HCT116 (cell line): ENCODE measurements around the gene IYD. TPM values are rescaled to one million over a fixed set of nuclear protein-coding genes. Genes with fewer than 3 reads are reported as not detected.

Experiments
- ATAC-seq: fragments of 200-7000 bp; cut with Tn5 transposase; 2 replicates; pipeline ENCODE4 v1.9.1; 2020; ENCODE audit warnings: mild to moderate bottlenecking, moderate library complexity
- BruUV-seq: library from RNA; stranded (reverse); fragments of 400-500 nt; replicated peaks from 2 replicates; lab custom pipeline; 2021; lab: Mats Ljungman, UMichigan
- CTCF ChIA-PET: fragments of 300-600 bp; sonication (Branson Sonifier 250); formaldehyde crosslinking; loops from one replicate; lab custom pipeline; 2021; ENCODE audit warnings: antibody characterized with exemption; lab: Charles Lee
- POLR2A ChIA-PET: fragments of 300-600, 350-600 bp; sonication (Branson Sonifier 250); formaldehyde crosslinking; loops from one replicate; lab custom pipeline; 2021; ENCODE audit warnings: antibody characterized with exemption; lab: Charles Lee
- RAD21 ChIA-PET, 2 experiments: fragments of 300-600 bp; sonication (Branson Sonifier 250); formaldehyde crosslinking; loops; one replicate each; lab custom pipeline; 2023; ENCODE audit warnings: low total read pairs in 2 of 2; ENCODE audit not compliant: uncharacterized antibody in 2 of 2, unreplicated experiment in 2 of 2, low non-redundant PET in 1 of 2; lab: Charles Lee
- DNase-seq: peaks from one replicate; pipeline ENCODE4 v3.0.0-alpha.2; 2010; ENCODE audit warnings: low read depth, low spot score
- H2AFZ ChIP-seq: fragments of 200-600 bp; shearing (Covaris generic), sonication (generic); 2 replicates; pipeline ENCODE4 v1.6.1; 2017; ENCODE audit warnings: low read depth, mixed run types, mixed read lengths, antibody characterized with exemption, low read length; ENCODE audit not compliant: poor library complexity, severe bottlenecking
- H3K27ac ChIP-seq: 2 replicates; pipeline ENCODE4 v1.5.1; 2012; ENCODE audit warnings: low read depth, low read length
- H3K27me3 ChIP-seq: fragments of 200-600 bp; sonication (generic); 2 replicates; pipeline ENCODE4 v1.6.1; 2016; ENCODE audit warnings: mixed run types, low read length, mixed read lengths; ENCODE audit not compliant: insufficient read depth
- H3K36me3 ChIP-seq, 2 experiments: fragments of 200-500 bp in 1 of 2; fragments of 200-600 bp in 1 of 2; sonication (Bioruptor generic) in 1 of 2; sonication (generic) in 1 of 2; 2 replicates each; pipeline versions ENCODE4 v1.5.1 to v1.6.1; 2014 to 2016; ENCODE audit warnings: low read length in 2 of 2, inconsistent platforms in 1 of 2, mixed read lengths in 1 of 2, mixed run types in 1 of 2; ENCODE audit not compliant: insufficient read depth in 2 of 2, control insufficient read depth in 1 of 2
- H3K4me1 ChIP-seq, 2 experiments: fragments of 200-600 bp in 1 of 2; sonication (generic) in 1 of 2; 2 replicates each; pipeline versions ENCODE4 v1.5.1 to v1.6.1; 2012 to 2017; ENCODE audit warnings: low read length in 2 of 2, inconsistent platforms in 1 of 2, mild to moderate bottlenecking in 1 of 2, mixed read lengths in 1 of 2, mixed run types in 1 of 2, moderate library complexity in 1 of 2; ENCODE audit not compliant: insufficient read depth in 2 of 2, control insufficient read depth in 1 of 2
- H3K4me2 ChIP-seq: fragments of 200-600 bp; sonication (generic); 2 replicates; pipeline ENCODE4 v1.6.1; 2017; ENCODE audit warnings: mixed run types, low read length, mixed read lengths
- H3K4me3 ChIP-seq, 2 experiments: fragments of 200-600 bp in 1 of 2; sonication (generic) in 1 of 2; replicated peaks in 1 of 2; 2 replicates each; pipeline ENCODE4 v1.5.1; 2011 to 2016; ENCODE audit warnings: low read length in 2 of 2, control low read depth in 1 of 2, low read depth in 1 of 2, mild to moderate bottlenecking in 1 of 2, mixed read lengths in 1 of 2, mixed run types in 1 of 2
- H3K79me2 ChIP-seq: fragments of 200-600 bp; sonication (generic); 2 replicates; pipeline ENCODE4 v1.6.1; 2017; ENCODE audit warnings: mild to moderate bottlenecking, mixed run types, low read length, moderate library complexity, mixed read lengths; ENCODE audit not compliant: insufficient read depth
- H3K9ac ChIP-seq: fragments of 200-600 bp; sonication (generic); 2 replicates; pipeline ENCODE4 v1.6.1; 2016; ENCODE audit warnings: low read length, mixed read lengths
- H3K9me2 ChIP-seq: fragments of 200-600 bp; sonication (generic), shearing (Covaris generic); 2 replicates; pipeline ENCODE4 v1.6.1; 2017; ENCODE audit warnings: mixed run types, mild to moderate bottlenecking, moderate library complexity; ENCODE audit not compliant: insufficient read depth
- H3K9me3 ChIP-seq, 2 experiments: fragments of 200-500 bp in 1 of 2; fragments of 200-600 bp in 1 of 2; sonication (Bioruptor generic) in 1 of 2; sonication (generic) in 1 of 2; 2 replicates each; pipeline ENCODE4 v1.6.1; 2014 to 2017; ENCODE audit warnings: low read length in 2 of 2, mixed read lengths in 2 of 2, inconsistent platforms in 1 of 2, low read depth in 1 of 2, mild to moderate bottlenecking in 1 of 2, mixed run types in 1 of 2, moderate library complexity in 1 of 2; ENCODE audit not compliant: control insufficient read depth in 1 of 2, insufficient read depth in 1 of 2
- H4K20me1 ChIP-seq: fragments of 200-600 bp; sonication (generic), shearing (Covaris generic); 2 replicates; pipeline ENCODE4 v1.6.1; 2017; ENCODE audit warnings: mixed run types, mild to moderate bottlenecking, moderate library complexity; ENCODE audit not compliant: insufficient read depth
- EGR1 ChIP-seq: IDR thresholded peaks from 2 replicates; pipeline ENCODE4 v1.6.1; 2012; ENCODE audit warnings: low read depth
- FOSL1 ChIP-seq: IDR thresholded peaks from 2 replicates; pipeline ENCODE4 v1.6.1; 2012; ENCODE audit warnings: low read depth
- JUND ChIP-seq: IDR thresholded peaks from 2 replicates; pipeline ENCODE4 v1.6.1; 2012
- POLR2AphosphoS5 ChIP-seq: IDR thresholded peaks from 2 replicates; pipeline ENCODE4 v1.6.1; 2011; ENCODE audit warnings: mild to moderate bottlenecking, low read depth, low read length, moderate library complexity
- SP1 ChIP-seq: IDR thresholded peaks from 2 replicates; pipeline ENCODE4 v1.6.1; 2012; ENCODE audit warnings: low read depth
- TCF7L2 ChIP-seq: IDR thresholded peaks from 2 replicates; pipeline ENCODE4 v1.7.0; 2011; ENCODE audit warnings: borderline replicate concordance, inconsistent platforms; ENCODE audit not compliant: insufficient read depth, insufficient read length; ENCODE audit errors: extremely low read depth
- intact Hi-C: fragments of 100-400 bp; cut with micrococcal nuclease; formaldehyde crosslinking; loops from 2 replicates; pipeline ENCODE4 v1.10.0; 2022
- total RNA-seq: library from RNA; stranded (reverse); gene quantifications from one replicate; pipeline ENCODE4 v1.2.1, GENCODE V29; 2021; ENCODE audit not compliant: unreplicated experiment
- TF ChIP-seq, protein P1 (sequence below): IDR thresholded peaks from 2 replicates; pipeline ENCODE4 v1.6.1; 2012
- TF ChIP-seq, protein P2 (sequence below), 3 experiments: fragments of 200-600 bp in 1 of 3; sonication (generic) in 1 of 3; IDR thresholded peaks in 2 of 3; conservative IDR thresholded peaks in 1 of 3; 2 replicates each; pipeline ENCODE4 v1.5.1; 2012 to 2017; ENCODE audit warnings: low read depth in 2 of 3, low read length in 2 of 3, antibody characterized with exemption in 1 of 3, borderline replicate concordance in 1 of 3, control low read depth in 1 of 3, mild to moderate bottlenecking in 1 of 3, mixed read lengths in 1 of 3, mixed run types in 1 of 3, moderate library complexity in 1 of 3; ENCODE audit not compliant: insufficient read depth in 1 of 3

IYD gene
- total RNA-seq, 1 experiment from 2014 or later, result not detected

DNA sequence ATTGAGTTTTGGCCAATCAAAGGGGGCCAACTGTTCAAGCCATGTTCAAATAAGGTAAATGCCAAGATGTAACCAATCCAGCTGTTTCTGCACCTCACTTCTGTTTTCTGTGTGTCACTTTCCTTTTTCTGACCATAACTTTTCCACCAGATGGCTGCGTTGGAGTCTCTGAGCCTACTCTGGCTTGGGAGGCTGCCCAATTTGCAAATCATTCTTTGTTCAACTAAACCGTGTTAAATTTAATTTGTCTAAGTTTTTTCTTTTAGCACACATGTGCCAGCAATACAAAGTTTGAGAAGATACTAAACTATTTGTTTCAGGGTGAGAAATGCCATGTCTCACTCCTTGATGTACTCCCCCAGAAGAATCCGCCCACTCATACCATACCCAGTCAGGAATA, 52.1 kb downstream of the IYD start:
- ATAC-seq, result no peak
- Histone ChIP-seq H3K4me3 (no peak overlapping the region), H4K20me1 (no peaks in the 10 kb centered on the region), H3K79me2 (no peaks in the 10 kb centered on the region), H3K9ac (no peak overlapping the region), H2AFZ (no peak overlapping the region), H3K4me2 (no peak overlapping the region), H3K27ac (no peak overlapping the region), H3K9me2 (no peaks in the 10 kb centered on the region), H3K36me3 (no peaks in the 10 kb centered on the region), H3K4me1 (peaks cover 13 to 20% of the 10 kb centered on the region in 2 experiments), H3K9me3 (peaks cover 0 to 5% of the 10 kb centered on the region in 2 experiments; a peak in 1 of 4 replicates), H3K27me3 (no peaks in the 10 kb centered on the region)
- CTCF ChIA-PET, result no interaction called here
- TF ChIP-seq, protein P1, sequence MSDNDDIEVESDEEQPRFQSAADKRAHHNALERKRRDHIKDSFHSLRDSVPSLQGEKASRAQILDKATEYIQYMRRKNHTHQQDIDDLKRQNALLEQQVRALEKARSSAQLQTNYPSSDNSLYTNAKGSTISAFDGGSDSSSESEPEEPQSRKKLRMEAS, result no peak
- TF ChIP-seq TCF7L2, result no peak
- TF ChIP-seq, protein P2, sequence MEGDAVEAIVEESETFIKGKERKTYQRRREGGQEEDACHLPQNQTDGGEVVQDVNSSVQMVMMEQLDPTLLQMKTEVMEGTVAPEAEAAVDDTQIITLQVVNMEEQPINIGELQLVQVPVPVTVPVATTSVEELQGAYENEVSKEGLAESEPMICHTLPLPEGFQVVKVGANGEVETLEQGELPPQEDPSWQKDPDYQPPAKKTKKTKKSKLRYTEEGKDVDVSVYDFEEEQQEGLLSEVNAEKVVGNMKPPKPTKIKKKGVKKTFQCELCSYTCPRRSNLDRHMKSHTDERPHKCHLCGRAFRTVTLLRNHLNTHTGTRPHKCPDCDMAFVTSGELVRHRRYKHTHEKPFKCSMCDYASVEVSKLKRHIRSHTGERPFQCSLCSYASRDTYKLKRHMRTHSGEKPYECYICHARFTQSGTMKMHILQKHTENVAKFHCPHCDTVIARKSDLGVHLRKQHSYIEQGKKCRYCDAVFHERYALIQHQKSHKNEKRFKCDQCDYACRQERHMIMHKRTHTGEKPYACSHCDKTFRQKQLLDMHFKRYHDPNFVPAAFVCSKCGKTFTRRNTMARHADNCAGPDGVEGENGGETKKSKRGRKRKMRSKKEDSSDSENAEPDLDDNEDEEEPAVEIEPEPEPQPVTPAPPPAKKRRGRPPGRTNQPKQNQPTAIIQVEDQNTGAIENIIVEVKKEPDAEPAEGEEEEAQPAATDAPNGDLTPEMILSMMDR (IDR thresholded peaks at IDR 0.05 in 2 of 3, conservative IDR thresholded peaks at IDR 0.05 in 1 of 3; ENCODE audit: borderline replicate concordance in 1 of 3, insufficient read depth in 1 of 3, low read depth in 2 of 3, low read length in 2 of 3), result no peak
- DNase-seq, result no peak
- intact Hi-C loops, result no loop called here
- RAD21 ChIA-PET, result no interaction called here
- BruUV-seq, result no TSS peak
- POLR2A ChIA-PET, result no interaction called here

DNA sequence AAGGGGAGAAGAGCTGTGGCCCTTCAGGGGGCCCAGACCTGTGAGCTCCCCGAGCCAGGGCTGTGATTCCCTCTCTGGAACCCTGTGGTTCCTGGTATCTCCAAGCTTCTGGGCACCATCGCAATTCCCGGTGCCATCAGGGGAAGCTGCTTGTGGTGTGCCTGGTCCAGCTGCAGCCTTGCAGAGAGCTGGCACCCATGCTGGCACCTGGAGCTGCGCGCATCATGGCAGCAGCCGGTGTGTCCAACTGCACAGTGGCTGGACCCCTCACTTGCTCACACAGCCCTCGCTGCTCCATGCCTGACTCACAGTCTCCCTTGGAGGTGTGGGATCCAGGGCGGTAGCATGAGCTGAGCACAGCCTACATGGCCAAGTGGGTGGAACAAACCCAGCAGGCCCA, 56.7 kb downstream of the IYD start:
- ChIA-PET CTCF (no interaction called here), POLR2A (no interaction called here), RAD21 (no interaction called here)
- no peaks in the 10 kb centered on the region for H3K4me1 ChIP-seq
- H3K79me2 ChIP-seq, result no peaks in the 10 kb centered on the region
- no peak overlapping the region for H3K4me3 ChIP-seq
- no TSS peak for BruUV-seq
- no peaks in the 10 kb centered on the region for H4K20me1 ChIP-seq
- intact Hi-C loops, result no loop called here
- ATAC-seq, result no peak
- no peaks in the 10 kb centered on the region for H3K36me3 ChIP-seq
- H2AFZ ChIP-seq, result no peak overlapping the region
- no peaks in the 10 kb centered on the region for H3K9me2 ChIP-seq
- no peak for TF ChIP-seq FOSL1
- no peak for TF ChIP-seq SP1
- TF ChIP-seq EGR1, result no peak
- TF ChIP-seq POLR2AphosphoS5, result no peak
- TF ChIP-seq JUND, result no peak
- no peak overlapping the region for H3K4me2 ChIP-seq
- no peak for DNase-seq
- H3K27me3 ChIP-seq, result no peaks in the 10 kb centered on the region
- no peak overlapping the region for H3K9ac ChIP-seq
- no peak overlapping the region for H3K27ac ChIP-seq
- peaks cover 0 to 5% of the 10 kb centered on the region in 2 experiments; a peak in 1 of 4 replicates for H3K9me3 ChIP-seq
